Large intestine (tissue), 12 donors: ENCODE data around the gene TP53TG3D. TPM values are rescaled to one million over a fixed set of nuclear protein-coding genes. Genes with fewer than 3 reads are reported as not detected.
"Not testable (repeated sequence)": the region's sequence is repeated elsewhere in the genome, so short reads cannot be mapped to it uniquely, and the experiment has no call there.

Experiments used
- DNase-seq, 2 donors: peaks; one replicate each; pipeline versions ENCODE4 v3.0.0 to v3.0.0-alpha.2; 2013
- H3K27ac ChIP-seq: one replicate; pipeline ENCODE4 v1.5.1; 2013; ENCODE audit warnings: low read length
- H3K27me3 ChIP-seq: 2 replicates; pipeline ENCODE4 v1.6.1; 2013; ENCODE audit warnings: low read length; ENCODE audit not compliant: control insufficient read depth, insufficient read depth
- H3K36me3 ChIP-seq: 2 replicates; pipeline ENCODE4 v1.6.1; 2013; ENCODE audit warnings: low read length; ENCODE audit not compliant: control insufficient read depth, insufficient read depth
- H3K4me1 ChIP-seq: one replicate; pipeline ENCODE4 v1.6.1; 2013; ENCODE audit warnings: low read length; ENCODE audit not compliant: control insufficient read depth, insufficient read depth
- H3K4me3 ChIP-seq: one replicate; pipeline ENCODE4 v1.5.1; 2013; ENCODE audit warnings: low read length
- H3K9me3 ChIP-seq: one replicate; pipeline ENCODE4 v1.6.1; 2013; ENCODE audit warnings: mild to moderate bottlenecking, low read depth, low read length, moderate library complexity; ENCODE audit not compliant: control insufficient read depth
- WGBS: methylation state at CpG from one replicate; pipeline ENCODE4 v1.1.5; 2013; ENCODE audit warnings: low lambda C conversion rate; ENCODE audit not compliant: insufficient coverage; 5-methylcytosine and 5-hydroxymethylcytosine counted together
- long read RNA-seq, 11 donors: transcript quantifications; one replicate each; lab custom pipeline, GENCODE V29; 2026
- polyA plus RNA-seq: library from polyadenylated mRNA; unstranded; fragments of 120-200 nt; gene quantifications from one replicate; pipeline ENCODE4 v1.2.1, GENCODE V29; 2013

The TP53TG3D gene, protein sequence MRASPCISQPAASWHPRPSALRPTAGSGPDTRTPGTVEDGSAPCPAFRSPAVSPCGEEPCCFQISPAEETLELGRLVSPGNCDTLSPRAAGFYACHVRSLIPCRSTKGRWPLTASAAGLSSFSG
- polyA plus RNA-seq, result not detected
- long read RNA-seq, donor 1, result 0 reads
- long read RNA-seq, donor 2, partial matches to known transcripts, result 0 of 1 reads
- long read RNA-seq, donor 2, other reads (novel, unspliced or antisense), result 0 of 1 reads
- long read RNA-seq, donor 3, result 0 reads
- long read RNA-seq, donor 4, result 0 reads
- long read RNA-seq, donor 5, result 0 reads
- long read RNA-seq, donor 6, result 0 reads
- long read RNA-seq, donor 7, partial matches to known transcripts, result 0 of 1 reads
- long read RNA-seq, donor 7, other reads (novel, unspliced or antisense), result 0 of 1 reads
- long read RNA-seq, donor 8, result 0 reads
- long read RNA-seq, donor 9, result 0 reads
- long read RNA-seq, donor 10, result 0 reads
- long read RNA-seq, donor 11, result 0 reads

DNA sequence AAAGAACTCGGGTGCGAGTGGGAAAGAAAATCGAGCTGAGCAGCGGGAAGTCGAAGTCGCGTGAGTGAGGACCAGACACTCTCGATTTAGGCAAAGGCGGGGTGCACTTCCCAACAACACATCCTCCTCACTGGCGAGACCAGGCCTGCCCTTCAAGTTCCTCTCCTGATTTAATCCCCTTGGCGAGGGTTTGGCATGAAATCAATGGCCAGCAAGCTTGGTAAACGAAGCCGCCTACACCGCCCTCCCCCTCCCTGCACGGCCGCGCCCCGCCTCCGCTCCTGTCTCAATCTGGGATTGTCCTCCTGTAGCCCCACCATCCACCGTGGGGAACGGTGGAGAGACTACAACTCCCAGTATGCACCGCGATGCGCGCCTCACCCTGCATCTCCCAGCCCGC is at the start of gene TP53TG3D:
TP53TG3D (plus strand) TSS at position 301 of the 400 bp plus-strand sequence; CDS start at position 369, 68 bp downstream.
- no CpG with 5 or more reads among the region's 26 CpGs for WGBS

DNA sequence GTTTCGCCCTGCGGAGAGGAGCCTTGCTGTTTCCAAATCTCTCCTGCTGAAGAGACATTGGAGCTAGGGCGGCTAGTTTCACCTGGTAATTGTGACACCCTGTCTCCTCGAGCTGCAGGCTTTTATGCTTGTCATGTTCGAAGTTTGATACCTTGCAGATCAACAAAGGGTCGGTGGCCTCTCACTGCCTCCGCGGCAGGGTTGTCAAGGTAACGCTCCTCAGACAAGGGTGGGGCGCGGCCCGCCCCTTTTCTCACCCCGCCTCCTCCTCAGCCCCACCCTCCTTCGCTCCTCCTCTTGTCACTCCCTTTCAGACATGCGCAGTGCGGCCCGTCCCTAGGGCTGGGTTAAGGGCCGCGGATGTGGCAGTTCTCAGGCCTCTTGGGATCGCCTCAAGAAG is 421 bp downstream of the TP53TG3D start:
- not testable (repeated sequence) for H3K4me1 ChIP-seq, H3K27me3 ChIP-seq, H3K9me3 ChIP-seq, H3K27ac ChIP-seq, H3K4me3 ChIP-seq, DNase-seq, H3K36me3 ChIP-seq
- WGBS, result no CpG with 5 or more reads among the region's 20 CpGs

More for the DNA sequence above, at the start of gene TP53TG3D:
- H3K9me3 ChIP-seq, H3K36me3 ChIP-seq, H3K4me1 ChIP-seq, H3K27me3 ChIP-seq, H3K27ac ChIP-seq, H3K4me3 ChIP-seq, DNase-seq: not testable (repeated sequence)

DNA sequence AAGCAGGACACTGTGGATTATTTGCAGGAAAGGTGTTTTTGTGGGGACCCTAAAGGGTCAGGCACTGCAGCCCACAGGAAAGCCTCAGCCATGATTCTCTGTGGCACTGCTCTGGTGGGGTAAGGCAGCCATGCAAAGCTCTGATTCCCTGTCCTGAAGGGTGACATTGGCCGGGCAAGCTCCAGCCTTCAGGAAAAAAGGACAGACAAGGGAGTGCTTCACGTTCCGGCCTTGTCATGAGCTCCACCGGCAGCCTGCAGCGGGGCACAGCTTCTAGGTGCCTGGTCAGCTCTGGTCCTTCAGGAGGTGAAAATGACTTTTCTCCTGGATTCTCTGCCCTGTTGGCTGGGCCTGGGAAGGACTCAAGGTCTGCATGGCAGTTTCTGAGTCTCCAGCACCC is 8.4 kb downstream of the TP53TG3D start:
- not testable (repeated sequence) for H3K9me3 ChIP-seq, H3K4me3 ChIP-seq, H3K27me3 ChIP-seq, H3K36me3 ChIP-seq, H3K27ac ChIP-seq, H3K4me1 ChIP-seq
- WGBS, result no CpG with 5 or more reads among the region's 5 CpGs
- peak in 1 of 2 donors; percentile 0 for DNase-seq

DNA sequence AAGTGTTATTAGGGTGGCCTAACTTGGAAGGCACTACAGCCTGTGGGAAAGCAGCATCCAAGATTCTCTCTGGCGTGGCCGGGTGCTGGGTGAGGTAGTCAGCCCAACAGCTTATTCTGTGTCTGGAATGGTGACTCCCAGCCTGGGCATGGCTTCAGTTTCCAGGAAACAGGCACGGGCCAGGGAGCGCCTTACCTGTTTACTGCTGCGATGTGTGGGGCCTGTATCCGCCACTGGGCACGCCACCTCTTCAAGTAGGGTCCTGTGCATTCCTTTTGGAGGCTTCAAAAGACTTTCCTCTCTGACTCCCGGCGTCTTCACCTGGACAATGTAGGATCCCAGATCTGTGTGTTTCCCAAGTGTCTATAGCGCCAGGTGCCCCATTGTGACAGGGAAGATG is 10.5 kb downstream of the TP53TG3D start:
- not testable (repeated sequence) for H3K27me3 ChIP-seq, H3K4me3 ChIP-seq, H3K27ac ChIP-seq, DNase-seq, H3K9me3 ChIP-seq, H3K4me1 ChIP-seq, H3K36me3 ChIP-seq
- no CpG with 5 or more reads among the region's 10 CpGs for WGBS

DNA sequence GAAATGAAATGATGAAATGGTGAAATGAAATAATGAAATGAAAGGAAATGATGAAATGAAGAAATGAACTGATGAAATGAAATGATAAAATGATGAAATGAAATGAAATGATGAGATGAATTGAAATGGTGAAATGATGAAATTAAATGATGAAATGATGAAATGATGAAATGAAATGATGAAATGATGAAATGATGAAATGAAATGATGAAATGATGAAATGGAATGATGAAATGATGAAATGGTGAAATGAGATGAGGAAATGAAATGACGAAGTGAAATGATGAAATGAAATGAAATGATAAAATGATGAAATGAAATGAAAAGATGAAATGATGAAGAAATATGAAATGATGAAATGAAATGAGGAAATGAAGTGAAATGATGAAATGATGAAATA is 28.8 kb downstream of the TP53TG3D start:
- not testable (repeated sequence) for H3K27me3 ChIP-seq, H3K27ac ChIP-seq, DNase-seq, H3K36me3 ChIP-seq, H3K9me3 ChIP-seq, H3K4me1 ChIP-seq, H3K4me3 ChIP-seq
- WGBS, result 88% methylated on average over 1 of the region's 1 CpG

DNA sequence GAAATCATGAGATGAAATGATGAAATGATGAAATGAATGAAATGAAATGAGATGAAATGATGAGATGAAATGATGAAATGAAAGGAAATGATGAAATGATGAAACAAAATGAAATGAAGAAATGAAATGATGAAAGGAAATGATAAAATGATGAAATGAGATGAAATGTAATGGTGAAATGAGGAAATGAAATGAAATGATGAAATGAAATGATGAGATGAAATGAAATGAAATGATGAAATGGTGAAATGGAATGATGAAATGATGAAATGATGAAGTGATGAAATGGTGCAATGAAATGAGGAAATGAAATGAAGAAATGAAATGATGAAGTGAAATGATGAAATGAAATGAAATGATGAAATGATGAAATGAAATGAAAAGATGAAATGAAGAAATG is 29.9 kb downstream of the TP53TG3D start:
- H3K9me3 ChIP-seq, H3K27me3 ChIP-seq, H3K4me1 ChIP-seq, H3K36me3 ChIP-seq, H3K27ac ChIP-seq, H3K4me3 ChIP-seq, DNase-seq: not testable (repeated sequence)

DNA sequence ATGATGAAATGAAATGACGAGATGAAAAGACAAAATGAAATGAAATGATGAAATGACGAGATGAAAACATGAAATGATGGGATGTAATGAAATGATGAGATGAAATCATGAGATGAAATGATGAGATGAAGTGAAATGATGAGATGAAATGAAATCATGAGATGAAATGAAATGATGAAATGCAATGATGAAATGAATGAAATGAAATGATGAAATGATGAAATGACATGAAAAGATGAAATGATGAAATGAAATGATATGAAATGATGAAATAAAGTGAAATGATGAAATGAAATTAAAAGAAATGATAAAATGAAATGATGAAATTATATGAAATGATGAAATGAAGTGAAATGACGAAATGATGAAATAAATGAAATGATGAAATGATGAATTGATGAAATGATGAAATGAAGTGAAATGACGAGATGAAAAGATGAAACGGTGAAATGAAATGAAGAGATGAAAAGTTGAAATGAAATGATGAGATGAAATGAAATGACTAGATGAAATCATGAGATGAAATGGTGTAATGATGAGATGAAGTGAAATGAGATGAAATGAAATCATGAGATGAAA is 30.9 kb downstream of the TP53TG3D start:
- H3K4me1 ChIP-seq, result not testable (repeated sequence)
- 78% methylated on average over 4 of the region's 5 CpGs for WGBS

DNA sequence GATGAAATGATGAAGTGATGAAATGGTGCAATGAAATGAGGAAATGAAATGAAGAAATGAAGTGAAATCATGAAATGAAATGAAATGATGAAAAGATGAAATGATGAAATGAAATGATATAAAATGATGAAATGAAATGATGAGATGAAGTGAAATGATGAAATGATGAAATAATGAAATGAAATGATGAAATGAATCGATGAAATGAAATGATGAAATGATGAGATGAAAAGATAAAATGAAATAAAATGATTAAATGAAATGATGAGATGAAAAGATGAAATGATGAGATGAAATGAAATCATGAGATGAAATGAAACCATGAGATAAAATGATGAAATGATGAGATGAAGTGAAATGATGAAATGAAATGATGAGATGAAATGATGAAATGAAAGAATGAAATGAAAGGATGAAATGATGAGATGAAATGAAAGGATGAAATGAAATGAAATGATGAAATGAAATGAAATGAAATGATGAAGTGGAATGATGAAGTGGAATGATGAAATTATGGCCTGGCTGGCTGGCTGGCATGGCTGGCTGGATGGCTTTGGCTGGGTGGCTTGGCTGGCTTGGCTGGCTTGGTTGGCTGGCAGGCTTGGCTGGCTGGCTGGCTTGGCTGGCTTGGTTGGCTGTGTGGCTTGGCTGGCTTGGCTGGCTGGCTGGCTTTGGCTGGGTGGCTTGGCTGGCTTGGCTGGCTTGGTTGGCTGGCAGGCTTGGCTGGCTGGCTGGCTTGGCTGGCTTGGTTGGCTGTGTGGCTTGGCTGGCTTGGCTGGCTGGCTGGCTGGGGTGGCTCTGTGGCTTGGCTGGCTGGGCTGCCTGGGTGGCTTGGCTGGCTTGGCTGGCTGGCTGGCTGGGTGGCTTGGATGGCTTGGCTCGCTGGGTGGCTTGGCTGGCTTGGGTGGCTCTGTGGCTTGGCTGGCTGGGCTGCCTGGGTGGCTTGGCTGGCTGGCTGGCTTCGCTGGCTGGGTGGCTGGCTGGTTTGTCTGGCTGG is 32.0 kb downstream of the TP53TG3D start:
- not testable (repeated sequence) for H3K9me3 ChIP-seq, H3K27me3 ChIP-seq, H3K27ac ChIP-seq, H3K4me1 ChIP-seq, H3K4me3 ChIP-seq, DNase-seq, H3K36me3 ChIP-seq
- WGBS, result 57% methylated on average over 1 of the region's 3 CpGs

More for the DNA sequence above, 30.9 kb downstream of the TP53TG3D start:
- not testable (repeated sequence) for H3K27me3 ChIP-seq, H3K4me3 ChIP-seq, H3K27ac ChIP-seq, H3K36me3 ChIP-seq, H3K9me3 ChIP-seq
- peak in 1 of 2 donors; percentile 0 for DNase-seq

DNA sequence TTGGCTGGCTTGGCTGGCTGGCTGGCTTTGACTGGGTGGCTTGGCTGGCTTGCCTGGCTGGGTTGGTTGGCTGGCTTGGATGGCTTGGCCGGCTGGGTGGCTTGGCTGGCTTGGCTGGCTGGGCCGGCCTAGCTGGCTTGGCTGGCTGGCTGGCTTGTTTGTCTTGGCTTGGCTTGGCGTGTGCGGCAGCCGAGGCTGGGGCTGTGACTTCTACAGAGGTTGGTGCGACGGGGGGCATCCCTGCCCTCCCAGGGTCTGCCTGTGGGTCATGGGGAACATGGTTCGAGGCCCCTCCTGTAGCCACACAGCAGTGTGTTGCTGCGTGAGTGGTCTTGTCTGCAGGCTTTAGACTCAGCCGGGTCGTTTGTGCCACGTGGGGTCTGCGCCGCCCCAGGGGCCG is 33.1 kb downstream of the TP53TG3D start:
- not testable (repeated sequence) for DNase-seq, H3K4me3 ChIP-seq, H3K36me3 ChIP-seq, H3K9me3 ChIP-seq, H3K4me1 ChIP-seq, H3K27me3 ChIP-seq, H3K27ac ChIP-seq
- WGBS, result no CpG with 5 or more reads among the region's 15 CpGs

DNA sequence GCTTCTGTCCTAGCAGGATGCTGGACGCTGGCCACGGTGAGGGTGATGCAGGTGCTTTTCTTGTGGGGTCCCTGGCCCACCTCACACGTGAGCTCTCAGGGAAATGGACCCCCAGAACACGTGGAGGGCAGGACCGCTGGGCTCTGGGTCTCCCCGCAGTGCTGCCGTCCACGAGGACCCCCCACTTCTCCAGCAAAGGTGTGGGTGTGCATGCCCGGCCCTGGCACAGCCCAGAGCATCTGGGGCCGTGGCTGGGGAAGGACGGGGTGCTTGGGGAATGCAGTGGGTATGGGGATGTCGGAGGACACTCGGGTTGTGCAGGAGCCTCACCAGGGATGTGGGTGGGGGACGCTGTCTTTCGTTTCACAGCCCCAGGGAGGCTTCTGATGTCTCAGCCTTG is 34.7 kb downstream of the TP53TG3D start:
- DNase-seq, H3K27ac ChIP-seq, H3K36me3 ChIP-seq, H3K4me3 ChIP-seq, H3K4me1 ChIP-seq, H3K9me3 ChIP-seq, H3K27me3 ChIP-seq: not testable (repeated sequence)
- no CpG with 5 or more reads among the region's 15 CpGs for WGBS
